Fibroblast of pulmonary artery (primary cell): ENCODE results near the gene PANK4.

ENCODE experiments used
- DNase-seq: peaks from one replicate; pipeline ENCODE4 v3.0.0-alpha.2; 2010; ENCODE audit warnings: low read depth
- H3K4me3 ChIP-seq: replicated peaks from 2 replicates; pipeline ENCODE4 v1.5.1; 2011; ENCODE audit warnings: low read depth, mild to moderate bottlenecking, control low read depth, low read length, moderate library complexity
- CTCF ChIP-seq: IDR thresholded peaks from 2 replicates; pipeline ENCODE4 v1.5.1; 2011; ENCODE audit warnings: mild to moderate bottlenecking, control low read depth, low read length, inconsistent platforms; ENCODE audit errors: missing control alignments

Gene PANK4

DNA sequence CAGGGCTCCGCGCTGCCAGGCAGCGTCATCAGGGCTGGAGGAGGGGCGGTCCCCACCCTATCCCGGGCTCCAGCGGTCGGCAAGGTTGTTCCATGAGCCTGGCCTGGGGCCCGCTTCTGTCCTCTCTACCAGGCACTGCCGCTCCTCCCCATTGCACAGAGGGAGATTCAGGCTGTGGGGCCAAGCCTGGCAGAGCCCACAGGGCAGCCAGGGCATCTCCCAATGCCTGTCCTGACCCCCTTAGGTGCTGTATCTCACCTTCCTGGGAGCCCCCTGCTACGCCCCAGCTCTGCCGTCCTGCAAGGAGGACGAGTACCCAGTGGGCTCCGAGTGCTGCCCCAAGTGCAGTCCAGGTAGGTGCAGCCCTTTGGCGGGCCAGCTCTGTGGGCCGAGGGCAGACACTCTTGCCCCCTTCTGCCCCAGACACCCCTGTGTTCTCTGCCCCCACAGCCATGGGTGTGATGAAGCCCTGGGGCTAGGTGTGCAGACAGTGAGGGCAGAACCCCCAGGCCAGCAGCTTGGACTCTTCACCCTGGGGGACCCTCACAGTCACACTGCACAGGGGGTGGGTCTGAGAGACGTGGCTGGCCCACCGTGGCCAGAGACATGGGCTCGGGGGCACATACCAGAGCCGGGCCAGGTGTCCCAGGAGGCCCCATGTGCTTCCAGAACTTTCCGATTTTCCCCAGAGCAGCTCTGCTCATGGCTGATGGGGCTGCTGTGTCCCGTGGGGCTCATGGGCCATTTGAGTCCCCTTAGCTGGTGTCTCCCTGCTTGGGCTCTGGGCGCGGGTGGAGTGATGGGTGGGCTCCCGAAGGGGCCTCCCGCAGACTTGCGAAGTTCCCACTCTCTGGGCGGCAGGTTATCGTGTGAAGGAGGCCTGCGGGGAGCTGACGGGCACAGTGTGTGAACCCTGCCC, 31.3 kb upstream of the PANK4 start:
- no peak for TF ChIP-seq CTCF
- no peak for DNase-seq
- no peak overlapping the region for H3K4me3 ChIP-seq

DNA sequence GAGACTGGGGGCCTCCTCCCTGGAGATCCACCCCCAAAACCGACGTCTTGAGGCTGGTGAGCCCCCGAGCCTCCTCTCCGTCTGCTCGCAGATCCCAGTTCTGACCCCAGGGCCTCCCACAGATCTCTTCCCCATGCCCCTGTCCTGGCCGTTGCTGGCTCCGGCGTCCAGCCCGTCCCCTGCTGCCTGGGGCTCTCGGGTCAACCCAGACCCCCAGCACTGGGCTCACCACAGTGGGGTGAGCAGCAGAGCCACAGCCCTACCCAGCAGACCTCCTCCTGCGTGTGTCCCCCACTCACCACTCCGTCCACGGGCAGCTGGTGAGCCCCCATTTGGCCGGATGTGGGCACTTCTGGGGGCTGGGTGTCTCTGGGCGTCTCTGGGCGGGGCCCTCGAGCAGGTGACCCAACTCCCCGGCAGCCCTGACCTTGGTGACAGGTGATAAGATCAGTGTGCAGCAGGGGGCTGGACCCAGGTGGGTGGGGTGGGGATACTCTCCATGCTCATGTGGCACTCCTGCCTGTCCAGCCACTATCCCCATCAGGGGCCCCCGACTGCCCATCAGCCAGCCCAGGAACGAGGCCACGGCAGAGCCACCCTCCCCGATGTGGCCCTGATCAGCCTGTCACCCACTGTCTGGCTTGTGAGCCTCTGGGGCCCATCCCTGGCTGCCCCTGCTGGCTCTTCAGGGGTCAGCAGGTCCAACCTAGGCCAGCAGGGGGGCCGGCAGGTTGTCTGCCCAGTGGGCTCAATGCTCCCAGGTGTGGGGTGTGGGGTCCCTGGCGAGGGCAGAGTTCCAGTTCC, 30.5 kb upstream of the PANK4 start:
- H3K4me3 ChIP-seq = peak overlapping the region; percentile 54
- no peak for DNase-seq
- TF ChIP-seq CTCF = no peak

DNA sequence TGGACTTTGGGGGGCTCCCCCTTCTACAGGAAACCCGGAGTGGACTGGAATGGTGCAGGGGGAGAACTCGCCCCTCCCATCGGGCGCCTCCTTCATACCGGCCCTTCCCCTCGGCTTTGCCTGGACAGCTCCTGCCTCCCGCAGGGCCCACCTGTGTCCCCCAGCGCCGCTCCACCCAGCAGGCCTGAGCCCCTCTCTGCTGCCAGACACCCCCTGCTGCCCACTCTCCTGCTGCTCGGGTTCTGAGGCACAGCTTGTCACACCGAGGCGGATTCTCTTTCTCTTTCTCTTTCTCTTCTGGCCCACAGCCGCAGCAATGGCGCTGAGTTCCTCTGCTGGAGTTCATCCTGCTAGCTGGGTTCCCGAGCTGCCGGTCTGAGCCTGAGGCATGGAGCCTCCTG, 29.9 kb upstream of the PANK4 start, which contains the start of gene TNFRSF14:
Gene TNFRSF14, plus strand, starts transcription at position 95 of the 401 bp plus-strand sequence. Its CDS starts 294 bp downstream, at position 389.
- peak; percentile 35 for DNase-seq
- peak within 1 kb of the TSS; percentile 54 for H3K4me3 ChIP-seq
- TF ChIP-seq CTCF = peak; percentile 7

- no peak for TF ChIP-seq CTCF
- DNase-seq = no peak
- H3K4me3 ChIP-seq = peak overlapping the region; percentile 54
These were observed 29.4 kb upstream of the PANK4 start for GRCh38 chr1:2555634-2556276.

DNA sequence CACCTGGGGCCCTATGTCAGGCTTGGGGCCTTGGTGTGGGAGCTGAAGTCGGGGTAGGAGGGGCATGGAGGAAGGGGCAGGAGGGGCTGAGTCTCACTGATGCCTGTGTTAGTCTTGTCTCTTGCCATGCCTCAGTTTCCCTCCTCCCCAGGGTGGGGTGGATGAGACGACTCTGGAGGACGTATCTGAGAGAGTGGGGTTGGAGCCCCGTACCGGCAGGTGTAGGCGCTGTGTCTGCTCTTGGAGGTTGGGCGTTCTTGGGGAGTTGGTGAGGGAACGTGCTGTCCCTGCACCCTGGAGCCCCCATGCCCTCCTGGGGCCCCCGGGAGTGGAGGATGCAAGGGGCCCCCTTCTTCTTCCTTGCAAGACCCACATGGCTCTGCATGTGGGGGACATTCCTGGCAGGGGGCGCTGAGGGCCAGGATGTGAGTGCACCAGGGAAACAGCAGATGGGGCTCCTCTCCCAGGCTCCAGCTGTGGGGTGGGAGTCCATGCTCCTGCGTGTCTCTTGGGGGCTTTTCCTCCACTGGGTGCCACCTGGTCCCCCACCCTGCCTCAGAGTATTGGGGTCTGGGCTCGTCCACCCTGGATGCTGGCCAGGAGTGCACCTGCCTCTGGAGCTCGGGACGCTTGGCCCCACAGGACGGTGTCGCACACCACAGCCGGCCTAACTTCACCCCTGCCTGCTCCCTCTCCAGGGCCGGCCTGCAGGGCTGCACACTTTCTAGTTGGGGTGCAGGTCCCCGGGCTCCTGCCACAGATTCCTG, 28.4 kb upstream of the PANK4 start:
- TF ChIP-seq CTCF = peak; percentile 35
- no peak overlapping the region for H3K4me3 ChIP-seq
- DNase-seq = no peak
